Liver (tissue), 9 donors: ENCODE measurements around the gene SCPEP1. TPM values are rescaled to one million over a fixed set of nuclear protein-coding genes. Genes with fewer than 3 reads are reported as not detected.

Experiments used
- DNase-seq: peaks from one replicate; pipeline ENCODE4 v3.0.0-alpha.2; 2017; ENCODE audit warnings: low spot score
- H3K27ac ChIP-seq, 2 donors: one replicate each; pipeline ENCODE4 v1.7.0; 2013; ENCODE audit warnings: inconsistent platforms in 2 of 2, low read length in 2 of 2, control low read depth in 1 of 2, low read depth in 1 of 2, mild to moderate bottlenecking in 1 of 2
- H3K27me3 ChIP-seq, 4 donors: one replicate each; pipeline versions ENCODE4 v1.6.1 to v1.7.0; 2013; ENCODE audit warnings: low read length in 3 of 4, inconsistent platforms in 1 of 4, mild to moderate bottlenecking in 1 of 4, moderate library complexity in 1 of 4; ENCODE audit not compliant: control insufficient read depth in 4 of 4, insufficient read depth in 4 of 4
- H3K36me3 ChIP-seq, 4 donors: one replicate each; pipeline versions ENCODE4 v1.6.1 to v1.7.0; 2013; ENCODE audit warnings: low read length in 3 of 4, mild to moderate bottlenecking in 3 of 4, low read depth in 1 of 4, moderate library complexity in 1 of 4; ENCODE audit not compliant: control insufficient read depth in 4 of 4, insufficient read depth in 3 of 4
- H3K4me1 ChIP-seq, 4 donors: one replicate each; pipeline versions ENCODE4 v1.6.1 to v1.7.0; 2013; ENCODE audit warnings: low read length in 3 of 4, mild to moderate bottlenecking in 3 of 4, moderate library complexity in 1 of 4; ENCODE audit not compliant: control insufficient read depth in 4 of 4, insufficient read depth in 4 of 4
- H3K4me3 ChIP-seq, 3 donors: one replicate each; pipeline versions ENCODE4 v1.6.1 to v1.7.0; 2013; ENCODE audit warnings: low read length in 3 of 3, control low read depth in 1 of 3, low read depth in 1 of 3, mild to moderate bottlenecking in 1 of 3
- H3K9ac ChIP-seq, 2 donors: one replicate each; pipeline ENCODE4 v1.7.0; 2013; ENCODE audit warnings: low read length in 2 of 2, mild to moderate bottlenecking in 2 of 2, moderate library complexity in 2 of 2, control low read depth in 1 of 2, low read depth in 1 of 2
- H3K9me3 ChIP-seq, 4 donors: one replicate each; pipeline versions ENCODE4 v1.6.1 to v1.7.0; 2013; ENCODE audit warnings: low read length in 3 of 4; ENCODE audit not compliant: control insufficient read depth in 4 of 4
- ATF3 ChIP-seq: IDR thresholded peaks from 2 replicates; pipeline ENCODE4 v1.6.1; 2016; ENCODE audit warnings: antibody characterized with exemption
- CTCF ChIP-seq: fragments of 150-350 bp; IDR thresholded peaks from 2 replicates; pipeline ENCODE4 v1.5.1; 2017; ENCODE audit warnings: improper control_type of control experiment, low read depth, low read length; ENCODE audit not compliant: missing input control
- EGR1 ChIP-seq, 2 donors: IDR thresholded peaks; 2 replicates each; pipeline ENCODE4 v1.6.1; 2016 to 2018; ENCODE audit warnings: antibody characterized with exemption in 2 of 2, low read depth in 2 of 2
- FOXA1 ChIP-seq: IDR thresholded peaks from 2 replicates; pipeline ENCODE4 v1.6.1; 2016; ENCODE audit warnings: antibody characterized with exemption
- FOXA2 ChIP-seq: IDR thresholded peaks from 2 replicates; pipeline ENCODE4 v1.6.1; 2016; ENCODE audit warnings: antibody characterized with exemption
- GABPA ChIP-seq, 2 donors: IDR thresholded peaks in 1 of 2; conservative IDR thresholded peaks in 1 of 2; 2 replicates each; pipeline ENCODE4 v1.6.1; 2016; ENCODE audit warnings: antibody characterized with exemption in 2 of 2, mild to moderate bottlenecking in 1 of 2, moderate library complexity in 1 of 2
- HNF4A ChIP-seq, 2 donors: conservative IDR thresholded peaks; 2 replicates each; pipeline ENCODE4 v1.6.1; 2016; ENCODE audit warnings: antibody characterized with exemption in 2 of 2, mild to moderate bottlenecking in 2 of 2
- JUND ChIP-seq, 2 donors: IDR thresholded peaks; 2 replicates each; pipeline ENCODE4 v1.6.1; 2016; ENCODE audit warnings: antibody characterized with exemption in 2 of 2
- MAX ChIP-seq: IDR thresholded peaks from 2 replicates; pipeline ENCODE4 v1.6.1; 2016; ENCODE audit warnings: antibody characterized with exemption
- NR2F2 ChIP-seq: IDR thresholded peaks from 2 replicates; pipeline ENCODE4 v1.6.1; 2016; ENCODE audit warnings: antibody characterized with exemption
- RAD21 ChIP-seq, 2 donors: IDR thresholded peaks; 2 replicates each; pipeline ENCODE4 v1.6.1; 2016; ENCODE audit warnings: antibody characterized with exemption in 2 of 2, mild to moderate bottlenecking in 2 of 2
- REST ChIP-seq: IDR thresholded peaks from 2 replicates; pipeline ENCODE4 v1.6.1; 2016; ENCODE audit warnings: antibody characterized with exemption, mild to moderate bottlenecking
- RXRA ChIP-seq, 2 donors: IDR thresholded peaks; 2 replicates each; pipeline ENCODE4 v1.6.1; 2017 to 2018; ENCODE audit warnings: antibody characterized with exemption in 2 of 2, mild to moderate bottlenecking in 1 of 2
- SP1 ChIP-seq: IDR thresholded peaks from 2 replicates; pipeline ENCODE4 v1.6.1; 2018; ENCODE audit warnings: antibody characterized with exemption, mild to moderate bottlenecking
- WGBS: extraction: QIAGEN DNeasy Blood & Tissue Kit; methylation state at CpG from one replicate; pipeline ENCODE4 v1.1.7; 2013; 5-methylcytosine and 5-hydroxymethylcytosine counted together
- polyA plus RNA-seq, 2 donors: library from polyadenylated mRNA; stranded (reverse) in 1 of 2; unstranded in 1 of 2; fragments of 200-250 nt in 1 of 2; fragments of >200 nt in 1 of 2; fragmentation: Nextera tagmentation in 1 of 2; extraction: Ambion mirVana in 1 of 2; gene quantifications; one replicate each; pipeline versions ENCODE4 v1.2.1 to v1.2.3, GENCODE V29; 2013 to 2015
- total RNA-seq, 2 donors: library from RNA; depleted of rRNA; stranded (reverse); fragments of >200 nt; gene quantifications; one replicate each; pipeline ENCODE4 v1.2.3, GENCODE V29; 2014
- TF ChIP-seq, protein P1 (sequence below): IDR thresholded peaks from 2 replicates; pipeline ENCODE4 v1.6.1; 2016; ENCODE audit warnings: antibody characterized with exemption
- donor health status: healthy.
- donor health status: healthy.
- donor health status: healthy.
- donor health status: healthy.
- donor health status: healthy.

Gene SCPEP1
- total and polyA plus RNA-seq, 4 donors, result 15.7 to 29.3 (median 28.2) TPM

- no peak overlapping the region for H3K9ac ChIP-seq
- TF ChIP-seq HNF4A (conservative IDR thresholded peaks at IDR 0.05), result no peak
- TF ChIP-seq ATF3, result no peak
- no peak for DNase-seq
- H3K4me3 ChIP-seq, result no peak overlapping the region
- no peaks in the 10 kb centered on the region for H3K9me3 ChIP-seq
- whole genome bisulfite sequencing, result 90% methylated on average over 5 of the region's 5 CpGs
- no peaks in the 10 kb centered on the region for H3K27me3 ChIP-seq
- H3K4me1 ChIP-seq, result no peaks in the 10 kb centered on the region
- no peaks in the 10 kb centered on the region for H3K36me3 ChIP-seq
- H3K27ac ChIP-seq, result no peak overlapping the region
Measured at GRCh38 chr17:56966338-56966737, 11.6 kb upstream of the SCPEP1 start.

- no peak overlapping the region for H3K27ac ChIP-seq
- H3K4me1 ChIP-seq, result peaks cover 0 to 3% (median 1%) of the 10 kb centered on the region in 4 donors
- H3K9me3 ChIP-seq, result no peaks in the 10 kb centered on the region
- H3K4me3 ChIP-seq, result no peak overlapping the region
- no peaks in the 10 kb centered on the region for H3K27me3 ChIP-seq
- DNase-seq, result no peak
- H3K9ac ChIP-seq, result no peak overlapping the region
- TF ChIP-seq RXRA (IDR thresholded peaks at IDR 0.05), result no peak
- no peak for TF ChIP-seq EGR1 (IDR thresholded peaks at IDR 0.05; ENCODE audit: low read depth in 2 of 2)
- TF ChIP-seq SP1, result no peak
- 96% methylated on average over 1 of the region's 1 CpG for WGBS
- no peaks in the 10 kb centered on the region for H3K36me3 ChIP-seq
Measured at GRCh38 chr17:56970974-56971373, 7.0 kb upstream of the SCPEP1 start.

- H3K27ac ChIP-seq, result no peak overlapping the region
- no peak overlapping the region for H3K9ac ChIP-seq
- no peak overlapping the region for H3K4me3 ChIP-seq
- H3K36me3 ChIP-seq, result no peaks in the 10 kb centered on the region
- no peaks in the 10 kb centered on the region for H3K27me3 ChIP-seq
- DNase-seq, result no peak
- peaks cover 0 to 3% (median 2%) of the 10 kb centered on the region in 4 donors for H3K4me1 ChIP-seq
- no peak for TF ChIP-seq FOXA2
- H3K9me3 ChIP-seq, result no peaks in the 10 kb centered on the region
- 38% methylated on average over 7 of the region's 7 CpGs for WGBS
Measured at GRCh38 chr17:56972111-56972730, 5.7 kb upstream of the SCPEP1 start.

DNA sequence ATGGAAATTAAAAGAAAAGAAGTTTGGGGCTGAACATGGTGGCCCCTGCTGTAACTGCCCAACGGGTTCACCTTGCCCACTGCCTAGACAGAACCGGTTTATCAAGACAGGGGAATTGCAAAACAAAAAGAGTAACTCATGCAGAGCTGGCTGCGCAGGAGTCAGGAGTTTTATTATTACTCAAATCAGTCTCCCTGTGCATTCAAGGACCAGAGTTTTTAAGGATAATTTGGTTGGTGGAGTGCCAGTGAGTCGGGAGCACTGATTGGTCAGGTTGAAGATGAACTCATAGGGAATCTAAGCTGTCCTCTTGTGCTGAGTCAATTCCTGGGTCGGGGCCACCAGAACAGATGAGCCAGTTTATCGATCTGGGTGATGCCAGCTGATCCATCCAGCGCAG lies 4.4 kb upstream of the SCPEP1 start:
- no peak for DNase-seq

More for the DNA sequence above, 4.4 kb upstream of the SCPEP1 start:
- no peak overlapping the region for H3K9ac ChIP-seq
- H3K4me3 ChIP-seq, result no peak overlapping the region
- H3K27ac ChIP-seq, result no peak overlapping the region
- TF ChIP-seq HNF4A (conservative IDR thresholded peaks at IDR 0.05) (no peak), JUND (IDR thresholded peaks at IDR 0.05) (no peak), EGR1 (IDR thresholded peaks at IDR 0.05; ENCODE audit: low read depth in 2 of 2) (no peak), RAD21 (IDR thresholded peaks at IDR 0.05) (no peak), CTCF (no peak), NR2F2 (no peak), FOXA1 (no peak), REST (no peak), GABPA (IDR thresholded peaks at IDR 0.05 in 1 of 2, conservative IDR thresholded peaks at IDR 0.05 in 1 of 2) (no peak), RXRA (IDR thresholded peaks at IDR 0.05) (no peak), MAX (no peak), SP1 (no peak)
- TF ChIP-seq, protein P1, sequence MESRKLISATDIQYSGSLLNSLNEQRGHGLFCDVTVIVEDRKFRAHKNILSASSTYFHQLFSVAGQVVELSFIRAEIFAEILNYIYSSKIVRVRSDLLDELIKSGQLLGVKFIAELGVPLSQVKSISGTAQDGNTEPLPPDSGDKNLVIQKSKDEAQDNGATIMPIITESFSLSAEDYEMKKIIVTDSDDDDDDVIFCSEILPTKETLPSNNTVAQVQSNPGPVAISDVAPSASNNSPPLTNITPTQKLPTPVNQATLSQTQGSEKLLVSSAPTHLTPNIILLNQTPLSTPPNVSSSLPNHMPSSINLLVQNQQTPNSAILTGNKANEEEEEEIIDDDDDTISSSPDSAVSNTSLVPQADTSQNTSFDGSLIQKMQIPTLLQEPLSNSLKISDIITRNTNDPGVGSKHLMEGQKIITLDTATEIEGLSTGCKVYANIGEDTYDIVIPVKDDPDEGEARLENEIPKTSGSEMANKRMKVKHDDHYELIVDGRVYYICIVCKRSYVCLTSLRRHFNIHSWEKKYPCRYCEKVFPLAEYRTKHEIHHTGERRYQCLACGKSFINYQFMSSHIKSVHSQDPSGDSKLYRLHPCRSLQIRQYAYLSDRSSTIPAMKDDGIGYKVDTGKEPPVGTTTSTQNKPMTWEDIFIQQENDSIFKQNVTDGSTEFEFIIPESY, result no peak
- peaks cover 0 to 12% (median 8%) of the 10 kb centered on the region in 4 donors for H3K4me1 ChIP-seq
- 84% methylated on average over 7 of the region's 7 CpGs for WGBS
- no peaks in the 10 kb centered on the region for H3K36me3 ChIP-seq
- no peaks in the 10 kb centered on the region for H3K27me3 ChIP-seq
- no peaks in the 10 kb centered on the region for H3K9me3 ChIP-seq
